ENCODE measurements around the gene PALM3. TPM values are rescaled to one million over a fixed set of nuclear protein-coding genes. Genes with fewer than 3 reads are reported as not detected.
A peak's percentile ranks its signal among the peaks of the same experiment; 100 is the strongest.
"Not testable (repeated sequence)": the region's sequence is repeated elsewhere in the genome, so short reads cannot be mapped to it uniquely, and the experiment has no call there.

The PALM3 gene
- total RNA-seq, 1 experiment from 2014 or later = 0.64 TPM

DNA sequence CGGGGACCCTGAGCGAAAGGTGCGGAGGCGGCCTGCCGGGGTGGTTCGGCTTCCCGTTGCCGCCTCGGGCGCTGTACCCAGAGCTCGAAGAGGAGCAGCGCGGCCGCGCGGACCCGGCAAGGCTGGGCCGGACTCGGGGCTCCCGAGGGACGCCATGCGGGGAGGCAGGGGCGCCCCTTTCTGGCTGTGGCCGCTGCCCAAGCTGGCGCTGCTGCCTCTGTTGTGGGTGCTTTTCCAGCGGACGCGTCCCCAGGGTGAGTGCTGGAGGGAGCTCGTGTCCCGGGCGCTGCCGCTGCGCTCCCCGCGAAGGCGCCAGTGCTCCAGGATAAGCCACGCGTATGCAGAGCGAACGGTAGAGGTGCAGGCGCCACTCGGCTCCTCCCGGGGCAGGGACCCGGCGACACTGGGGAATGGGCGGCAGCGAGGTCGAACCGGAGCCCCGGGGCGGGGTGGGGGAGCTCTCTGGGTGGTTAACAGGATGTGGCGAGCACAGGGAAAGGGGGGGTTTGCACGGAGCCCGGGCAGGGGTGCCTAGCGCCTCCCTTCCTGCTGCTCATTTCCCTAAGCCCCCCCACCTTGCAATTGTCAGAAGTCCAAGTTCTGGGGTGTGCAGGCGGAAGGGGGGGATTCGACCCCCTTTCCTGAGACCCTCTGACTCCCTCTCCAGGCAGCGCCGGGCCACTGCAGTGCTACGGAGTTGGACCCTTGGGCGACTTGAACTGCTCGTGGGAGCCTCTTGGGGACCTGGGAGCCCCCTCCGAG lies 30.0 kb downstream of the PALM3 start, which contains the start of gene IL27RA:
Gene IL27RA, plus strand, starts transcription at position 44 of the 762 bp plus-strand sequence. Its CDS starts 111 bp downstream, at position 155.
- peak; percentile 51 for DNase-seq (ENCODE audit: low read depth)

DNA sequence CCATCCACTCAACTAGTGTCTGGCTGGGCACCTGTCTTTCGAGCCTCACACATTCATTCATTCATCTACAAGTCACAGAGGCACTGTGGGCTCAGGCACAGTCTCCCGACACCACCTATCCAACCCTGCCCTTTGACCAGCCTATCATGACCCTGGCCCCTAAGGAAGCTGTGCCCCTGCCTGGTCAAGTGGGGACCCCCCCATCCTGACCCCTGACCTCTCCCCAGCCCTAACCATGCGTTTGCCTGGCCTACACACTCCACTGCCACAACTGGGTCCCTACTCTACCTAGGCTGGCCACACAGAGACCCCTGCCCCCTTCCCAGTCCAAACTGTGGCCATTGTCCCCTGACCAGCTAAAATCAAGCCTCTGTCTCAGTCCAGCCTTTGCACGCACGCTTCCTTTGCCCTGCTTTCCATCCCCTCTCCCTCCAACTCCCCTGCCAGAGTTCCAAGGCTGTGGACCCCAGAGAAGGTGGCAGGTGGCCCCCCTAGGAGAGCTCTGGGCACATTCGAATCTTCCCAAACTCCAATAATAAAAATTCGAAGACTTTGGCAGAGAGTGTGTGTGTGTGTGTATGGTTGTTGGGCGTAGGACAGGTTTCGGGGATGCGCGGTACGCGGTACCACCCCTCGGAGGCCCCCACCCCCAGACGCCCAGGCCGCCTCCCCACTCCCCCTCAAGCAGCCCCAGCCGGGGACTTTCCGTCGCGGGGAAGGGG lies 30.7 kb downstream of the PALM3 start:
- no peak for DNase-seq (ENCODE audit: low read depth)

- DNase-seq (ENCODE audit: low read depth) = no peak
Measured at GRCh38 chr19:14028901-14029300, 33.0 kb downstream of the PALM3 start.

DNA sequence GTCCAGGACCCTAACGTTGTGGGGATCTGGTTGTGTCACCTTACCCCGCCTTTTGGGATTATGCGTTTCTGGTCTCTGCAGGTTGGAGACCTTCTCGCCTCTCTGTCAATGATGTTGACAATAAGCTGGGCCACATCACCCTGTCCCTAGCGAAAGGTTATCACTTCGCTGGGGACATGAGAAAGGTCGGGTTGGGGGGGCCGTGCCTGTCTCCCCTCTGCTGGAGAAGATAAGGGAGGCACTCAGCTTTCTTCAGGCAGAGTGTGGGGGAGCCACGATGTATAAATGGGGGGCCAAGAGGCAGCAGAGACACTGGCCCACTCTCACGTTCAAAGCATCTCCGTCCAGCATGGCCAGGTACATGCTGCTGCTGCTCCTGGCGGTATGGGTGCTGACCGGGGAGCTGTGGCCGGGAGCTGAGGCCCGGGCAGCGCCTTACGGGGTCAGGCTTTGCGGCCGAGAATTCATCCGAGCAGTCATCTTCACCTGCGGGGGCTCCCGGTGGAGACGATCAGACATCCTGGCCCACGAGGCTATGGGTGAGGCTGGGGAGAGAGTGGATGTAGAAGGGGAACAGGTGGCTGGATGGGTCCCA lies 33.9 kb downstream of the PALM3 start, which contains the start of gene RLN3:
Gene RLN3, plus strand, starts transcription at position 293 of the 595 bp plus-strand sequence. Its CDS starts 57 bp downstream, at position 350.
- no peak for DNase-seq (ENCODE audit: low read depth)

DNA sequence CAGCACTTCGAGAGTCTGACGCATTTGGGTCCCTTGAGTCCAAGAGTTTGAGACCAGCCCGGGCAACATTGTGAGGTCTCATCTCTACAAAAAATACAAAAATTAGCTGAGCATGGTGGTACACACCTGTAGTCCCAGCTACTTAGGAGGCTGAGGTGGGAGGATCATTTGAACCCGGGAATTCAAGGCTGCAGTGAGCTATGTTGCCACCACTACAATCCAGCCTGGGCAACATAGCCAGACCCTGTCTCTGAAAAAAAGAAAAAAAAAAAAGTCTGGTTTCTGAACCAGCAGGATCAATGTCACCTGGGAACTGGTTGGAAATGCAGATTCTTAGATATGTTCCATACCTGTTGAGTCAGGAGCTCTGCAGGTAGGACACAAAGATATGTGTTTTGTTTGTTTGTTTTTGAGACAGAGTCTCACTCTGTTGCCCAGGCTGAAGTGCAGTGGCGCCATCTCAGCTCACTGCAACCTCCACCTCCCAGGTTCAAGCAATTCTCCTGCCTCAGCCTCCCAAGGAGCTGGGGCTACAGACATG lies 35.2 kb downstream of the PALM3 start:
- not testable (repeated sequence) for DNase-seq (ENCODE audit: low read depth)

DNA sequence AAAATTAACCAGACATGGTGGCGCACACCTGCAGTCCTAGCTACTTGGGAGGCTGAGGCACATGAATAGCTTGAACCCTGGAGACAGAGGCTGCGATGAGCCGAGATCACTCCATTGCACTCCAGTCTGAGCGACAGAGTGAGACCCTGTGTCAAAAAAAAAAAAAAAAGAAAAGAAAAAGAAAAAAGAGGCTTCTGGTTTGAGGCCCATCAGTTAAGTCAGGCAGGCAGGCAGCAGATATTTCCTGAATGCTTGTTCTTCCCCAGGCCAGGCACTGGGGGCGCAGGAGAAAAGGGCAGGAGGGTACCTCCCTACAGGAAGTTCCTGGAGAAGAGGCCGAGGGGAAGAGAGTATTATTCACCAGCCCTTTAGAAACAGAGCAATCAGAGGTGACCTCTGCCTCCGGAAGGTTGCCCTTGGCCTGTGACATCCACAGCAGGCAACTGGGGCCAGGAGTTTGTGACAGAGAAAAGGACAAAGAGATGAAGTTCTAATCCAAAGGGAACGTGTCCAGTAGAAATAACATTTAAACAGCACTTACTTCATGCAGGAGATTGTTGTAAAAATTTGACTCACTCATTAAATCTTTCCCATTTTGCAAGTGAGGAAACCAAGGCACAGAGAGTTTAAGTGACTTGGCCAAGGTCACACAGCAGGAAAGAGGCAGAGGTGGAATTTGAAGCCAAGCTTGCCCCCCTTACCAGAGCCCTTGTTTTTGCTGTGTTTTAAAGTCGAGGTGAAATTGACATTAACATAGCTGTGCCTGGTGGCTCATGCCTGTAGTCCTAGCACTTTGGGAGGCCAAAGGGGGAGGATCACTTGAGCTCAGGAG lies 38.3 kb downstream of the PALM3 start:
- DNase-seq (ENCODE audit: low read depth) = peak; percentile 69

GRCh38 chr19:14022469-14022868 lies 39.4 kb downstream of the PALM3 start:
- peak; percentile 80 for DNase-seq (ENCODE audit: low read depth)

DNA sequence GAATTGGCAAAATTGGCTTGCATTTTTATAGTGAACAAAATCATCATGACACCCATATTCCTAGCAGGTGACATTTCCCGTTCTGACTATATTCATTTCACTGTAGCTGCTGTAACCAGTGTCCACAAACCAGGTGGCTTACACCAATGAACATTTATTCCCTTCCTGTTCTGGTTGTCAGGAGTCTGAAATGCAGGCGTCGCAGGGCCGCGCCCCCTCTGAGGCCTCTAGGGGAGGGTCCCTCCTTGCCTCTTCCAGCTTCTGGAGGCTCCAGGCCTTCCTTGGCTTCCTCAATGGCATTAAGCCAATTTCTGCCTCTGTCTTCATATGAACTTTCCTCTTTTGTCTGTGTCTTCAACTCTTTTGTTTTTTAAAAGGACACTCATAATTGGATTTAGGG lies 40.4 kb downstream of the PALM3 start:
- DNase-seq (ENCODE audit: low read depth) = no peak

- not testable (repeated sequence) for DNase-seq (ENCODE audit: low read depth)
Measured at GRCh38 chr19:14019739-14020138, 42.1 kb downstream of the PALM3 start.

GRCh38 chr19:14019100-14019499 lies 42.8 kb downstream of the PALM3 start:
- DNase-seq (ENCODE audit: low read depth) = no peak

- DNase-seq (ENCODE audit: low read depth) = no peak
Measured at GRCh38 chr19:14015524-14016035, 46.3 kb downstream of the PALM3 start.

DNA sequence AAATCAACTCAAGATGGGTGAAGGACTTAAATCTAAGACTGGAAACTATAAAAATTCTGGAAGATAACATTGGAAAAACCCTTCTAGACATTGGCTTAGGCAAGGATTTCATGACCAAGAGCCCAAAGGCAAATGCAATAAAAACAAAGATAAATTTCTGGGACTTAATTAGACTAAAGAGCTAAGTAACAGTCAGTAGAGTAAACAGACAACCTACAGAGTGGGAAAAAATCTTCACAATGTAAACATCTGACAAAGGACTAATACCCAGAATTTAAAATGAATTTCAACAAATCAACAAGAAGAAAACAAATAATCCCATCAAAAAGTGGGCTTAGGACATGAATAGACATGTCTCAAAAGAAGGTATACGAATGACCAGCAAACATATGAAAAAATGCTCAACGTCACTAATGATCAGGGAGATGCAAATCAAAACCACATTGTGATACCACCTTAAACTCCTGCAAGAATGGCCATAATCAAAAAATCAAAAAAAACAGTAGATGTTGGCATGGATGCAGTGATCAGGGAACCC lies 49.4 kb downstream of the PALM3 start:
- no peak for DNase-seq (ENCODE audit: low read depth)

DNA sequence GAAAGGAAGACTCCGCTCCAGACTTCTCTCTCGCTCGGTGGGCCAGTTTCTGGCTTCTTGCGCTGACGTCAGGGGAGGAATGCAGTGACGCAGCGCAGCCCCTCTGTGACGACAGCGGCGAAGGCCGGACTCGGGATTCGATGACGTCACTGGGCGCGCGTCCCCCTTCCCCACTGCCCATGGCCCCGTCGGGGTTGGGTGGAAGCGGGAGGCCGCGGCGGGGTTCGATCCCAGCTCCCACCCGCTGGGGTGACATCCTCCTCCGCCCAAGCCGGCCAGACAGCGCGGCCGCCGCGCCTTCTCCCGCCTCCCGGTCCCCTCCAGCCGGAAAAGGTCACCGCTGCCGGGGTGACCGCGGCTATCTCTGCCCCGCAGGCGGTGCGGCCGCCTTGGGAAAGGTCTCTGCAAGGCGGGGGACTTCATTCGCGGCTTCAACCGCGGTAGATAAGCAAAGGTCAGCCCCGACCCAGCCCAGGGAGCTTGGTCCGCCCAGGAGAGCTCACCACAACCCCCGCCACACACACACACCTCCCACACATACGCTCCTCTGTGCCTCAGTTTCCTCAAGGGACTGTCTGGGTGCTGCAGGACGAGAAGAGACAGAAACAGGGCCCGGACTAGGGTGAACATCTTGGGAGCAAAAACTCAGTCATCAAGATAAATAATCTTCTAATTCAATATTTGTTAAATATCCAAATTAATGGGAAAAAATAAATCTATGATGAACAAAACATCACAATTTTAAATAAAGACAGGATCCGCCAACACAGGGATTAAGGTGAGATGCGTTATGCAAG lies 54.9 kb downstream of the PALM3 start:
- no peak for DNase-seq (ENCODE audit: low read depth)

DNA sequence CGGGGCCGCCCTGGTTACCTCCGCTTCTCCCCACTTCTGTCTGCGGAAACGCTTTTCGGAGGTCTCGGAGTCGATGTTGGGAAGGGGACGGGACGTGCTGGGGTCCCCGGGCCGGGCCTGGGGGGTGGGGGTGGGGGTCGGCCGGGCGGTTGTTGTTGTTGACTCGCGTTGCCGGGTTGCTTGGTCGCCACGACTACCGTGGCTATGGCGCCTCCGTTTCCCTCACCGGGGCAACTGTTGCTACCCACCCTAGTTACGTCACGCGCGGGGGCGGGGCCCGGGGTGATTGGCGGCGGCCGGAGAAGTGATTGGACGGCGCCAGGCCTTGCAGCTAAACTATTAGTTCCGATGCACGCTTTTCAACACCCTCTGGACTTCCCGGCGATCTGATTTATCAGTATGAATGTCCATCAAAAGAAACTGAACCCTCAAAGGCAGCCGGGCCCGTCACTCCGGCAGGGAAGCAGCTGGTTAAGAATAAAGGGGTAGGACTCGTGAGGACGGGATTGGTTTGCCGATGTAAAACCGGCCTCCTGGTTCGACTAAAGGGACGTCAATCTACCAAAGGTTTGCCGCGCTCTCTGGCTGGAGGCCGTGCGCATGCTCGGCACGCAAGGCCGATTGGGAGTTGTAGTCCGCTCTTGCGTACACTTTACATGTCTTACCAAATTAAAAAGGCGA lies 55.7 kb downstream of the PALM3 start, which contains the start of gene RFX1:
Gene RFX1, minus strand, starts transcription at position 236 of the 681 bp plus-strand sequence. CDS start 12,477 bp downstream, outside the sequence.
- peak; percentile 100 for DNase-seq (ENCODE audit: low read depth)

DNA sequence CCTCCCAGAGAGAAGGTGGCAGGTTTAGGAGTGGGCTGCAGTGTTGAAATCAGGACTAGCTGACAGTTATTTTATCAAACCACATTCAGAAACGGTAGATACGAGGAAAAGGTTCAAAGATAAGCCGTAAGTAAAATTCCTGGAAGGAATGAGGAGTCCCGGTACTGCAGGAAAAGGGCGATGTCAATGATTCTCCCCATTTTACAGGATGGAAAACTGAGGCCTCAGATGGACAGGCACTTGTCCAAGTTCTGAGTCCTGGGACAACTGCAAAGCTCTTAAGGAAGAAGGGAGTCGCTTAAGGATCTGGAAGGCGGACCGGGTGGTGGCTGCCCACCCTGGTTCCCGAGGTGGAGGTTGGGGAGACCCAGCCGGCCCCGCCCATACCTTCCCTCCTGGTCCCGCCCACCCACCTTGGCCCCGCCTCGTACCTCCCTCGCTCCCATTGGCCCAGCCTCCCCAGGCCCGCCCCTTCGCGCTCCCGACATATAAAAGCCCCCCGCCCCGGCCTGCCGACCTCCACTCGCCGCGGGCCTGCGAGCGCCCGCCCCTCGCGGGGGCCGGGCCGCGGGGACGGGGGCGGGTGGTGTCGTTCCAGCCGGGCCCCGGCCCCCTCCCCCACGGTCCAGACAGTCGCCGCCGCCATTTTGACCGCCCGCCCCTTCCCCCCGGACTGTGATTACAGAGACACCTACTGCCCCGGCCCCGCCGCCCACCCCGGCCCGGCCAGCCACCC lies 56.4 kb downstream of the PALM3 start:
- DNase-seq (ENCODE audit: low read depth) = peak; percentile 71

DNA sequence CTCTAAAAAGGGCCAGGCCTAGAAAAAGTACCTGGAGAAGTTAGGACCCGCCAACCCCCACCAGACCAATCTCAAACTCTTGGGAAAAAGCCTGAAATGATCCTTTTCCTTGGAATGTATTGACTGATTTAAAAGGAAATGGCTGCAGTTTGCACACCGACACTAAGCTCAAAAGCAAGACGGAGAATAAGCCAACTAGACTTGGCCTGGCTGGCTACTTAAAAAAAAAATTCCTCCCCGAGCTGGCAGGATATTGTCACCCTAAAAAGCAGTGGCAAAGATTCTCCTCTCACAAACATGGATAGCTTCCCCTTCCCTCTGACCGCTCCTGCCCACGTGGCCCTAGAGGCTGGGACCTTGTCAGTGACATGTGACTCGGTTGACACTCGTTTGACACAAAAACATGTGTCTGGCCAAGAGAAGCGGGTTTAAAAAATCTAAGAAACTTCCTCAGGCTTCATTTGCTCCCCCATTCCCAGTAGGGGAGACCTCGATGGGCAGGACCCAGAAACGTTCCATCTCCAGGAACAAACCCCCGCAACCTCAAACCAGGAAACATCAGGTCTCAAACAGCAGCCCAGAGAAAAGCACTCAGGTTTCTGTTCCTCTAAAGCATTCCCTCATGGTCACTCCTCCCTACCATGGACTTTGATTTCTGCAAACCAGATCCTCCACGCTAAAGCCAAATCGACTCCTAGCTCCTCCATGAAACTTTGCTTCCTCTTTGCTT lies 57.1 kb downstream of the PALM3 start:
- no peak for DNase-seq (ENCODE audit: low read depth)

Data from M059J (cell line).